H9 (cell line): ENCODE data around the gene TTC33. TPM values are rescaled to one million over a fixed set of nuclear protein-coding genes. Genes with fewer than 3 reads are reported as not detected.

ENCODE experiments used
- DNase-seq: peaks from one replicate; pipeline ENCODE4 v3.0.0-alpha.2; 2017
- H2AFZ ChIP-seq: one replicate; pipeline ENCODE4 v1.6.1; 2013; ENCODE audit warnings: mild to moderate bottlenecking, low read length, control low read depth, moderate library complexity
- H2AK5ac ChIP-seq: 2 replicates; pipeline ENCODE4 v1.6.1; 2013; ENCODE audit warnings: low read length, control low read depth, mixed read lengths; ENCODE audit not compliant: insufficient read length
- H2BK120ac ChIP-seq: one replicate; pipeline ENCODE4 v1.6.1; 2013; ENCODE audit warnings: low read depth, mild to moderate bottlenecking, low read length, control low read depth, inconsistent platforms; ENCODE audit not compliant: poor library complexity, severe bottlenecking
- H2BK12ac ChIP-seq: 2 replicates; pipeline ENCODE4 v1.6.1; 2013; ENCODE audit warnings: low read length, control low read depth, mixed read lengths, low read depth; ENCODE audit not compliant: insufficient read length
- H2BK15ac ChIP-seq: 2 replicates; pipeline ENCODE4 v1.6.1; 2013; ENCODE audit warnings: low read depth, low read length, control low read depth
- H2BK20ac ChIP-seq: one replicate; pipeline ENCODE4 v1.6.1; 2013; ENCODE audit warnings: low read depth, mild to moderate bottlenecking, low read length, control low read depth, inconsistent platforms; ENCODE audit not compliant: poor library complexity, severe bottlenecking
- H2BK5ac ChIP-seq: 2 replicates; pipeline ENCODE4 v1.6.1; 2013; ENCODE audit warnings: low read length, control low read depth, mixed read lengths; ENCODE audit not compliant: insufficient read length
- H3K14ac ChIP-seq: 2 replicates; pipeline ENCODE4 v1.6.1; 2013; ENCODE audit warnings: low read length, control low read depth; ENCODE audit not compliant: insufficient read depth
- H3K18ac ChIP-seq: 2 replicates; pipeline ENCODE4 v1.6.1; 2013; ENCODE audit warnings: low read depth, mild to moderate bottlenecking, mixed read lengths, low read length, control low read depth; ENCODE audit not compliant: insufficient read length
- H3K23ac ChIP-seq: 2 replicates; pipeline ENCODE4 v1.6.1; 2013; ENCODE audit warnings: low read length, control low read depth, mixed read lengths, low read depth; ENCODE audit not compliant: insufficient read length
- H3K23me2 ChIP-seq: 2 replicates; pipeline ENCODE4 v1.6.1; 2013; ENCODE audit warnings: low read depth, mild to moderate bottlenecking, mixed read lengths, low read length, control low read depth; ENCODE audit not compliant: insufficient read length, poor library complexity, severe bottlenecking
- H3K27ac ChIP-seq: 2 replicates; pipeline ENCODE4 v1.5.1; 2013; ENCODE audit warnings: low read length, control low read depth, mixed read lengths, low read depth; ENCODE audit not compliant: insufficient read length
- H3K27me3 ChIP-seq: 2 replicates; pipeline ENCODE4 v1.6.1; 2013; ENCODE audit warnings: low read length, control low read depth, inconsistent platforms; ENCODE audit not compliant: insufficient read depth
- H3K4ac ChIP-seq: 2 replicates; pipeline ENCODE4 v1.6.1; 2013; ENCODE audit warnings: low read depth, mild to moderate bottlenecking, control low read depth, inconsistent platforms, low read length, moderate library complexity
- H3K4me1 ChIP-seq: 2 replicates; pipeline ENCODE4 v1.6.1; 2013; ENCODE audit warnings: low read length, control low read depth, inconsistent platforms; ENCODE audit not compliant: insufficient read depth
- H3K4me2 ChIP-seq: 2 replicates; pipeline ENCODE4 v1.6.1; 2013; ENCODE audit warnings: low read length, control low read depth, mixed read lengths; ENCODE audit not compliant: insufficient read length, insufficient read depth
- H3K56ac ChIP-seq: 2 replicates; pipeline ENCODE4 v1.6.1; 2013; ENCODE audit warnings: low read depth, mild to moderate bottlenecking, mixed read lengths, low read length, control low read depth; ENCODE audit not compliant: insufficient read length
- H3K79me1 ChIP-seq: 2 replicates; pipeline ENCODE4 v1.6.1; 2013; ENCODE audit warnings: low read depth, mild to moderate bottlenecking, moderate library complexity, low read length, control low read depth, inconsistent platforms; ENCODE audit not compliant: insufficient read depth, poor library complexity, severe bottlenecking
- H3K79me2 ChIP-seq: 2 replicates; pipeline ENCODE4 v1.6.1; 2013; ENCODE audit warnings: low read length, control low read depth, inconsistent platforms; ENCODE audit not compliant: insufficient read depth
- H3K9ac ChIP-seq: 2 replicates; pipeline ENCODE4 v1.6.1; 2013; ENCODE audit warnings: low read length, control low read depth, mixed read lengths; ENCODE audit not compliant: insufficient read length; ENCODE audit errors: extremely low read depth
- H3K9me3 ChIP-seq: one replicate; pipeline ENCODE4 v1.6.1; 2013; ENCODE audit warnings: low read depth, low read length, inconsistent platforms; ENCODE audit not compliant: control insufficient read depth
- H3T11ph ChIP-seq: one replicate; pipeline ENCODE4 v1.6.1; 2013; ENCODE audit warnings: mild to moderate bottlenecking, low read length, control low read depth, inconsistent platforms
- H4K20me1 ChIP-seq: one replicate; pipeline ENCODE4 v1.6.1; 2013; ENCODE audit not compliant: control insufficient read depth, insufficient read length, insufficient read depth
- H4K5ac ChIP-seq: 2 replicates; pipeline ENCODE4 v1.6.1; 2013; ENCODE audit warnings: low read depth, mild to moderate bottlenecking, mixed read lengths, low read length, control low read depth; ENCODE audit not compliant: insufficient read length
- H4K8ac ChIP-seq: replicated peaks from 2 replicates; pipeline ENCODE4 v1.6.1; 2013; ENCODE audit warnings: low read length, control low read depth, mixed read lengths, low read depth; ENCODE audit not compliant: insufficient read length
- H4K91ac ChIP-seq: 2 replicates; pipeline ENCODE4 v1.6.1; 2013; ENCODE audit warnings: low read depth, mild to moderate bottlenecking, moderate library complexity, mixed read lengths, low read length, control low read depth; ENCODE audit not compliant: insufficient read length
- H3K27ac Mint-ChIP-seq, 3 experiments: 2 replicates in 2 of 3; 3 replicates in 1 of 3; pipeline ENCODE4 v1.8.0; 2020 to 2021; ENCODE audit warnings: mixed read lengths in 3 of 3, mild to moderate bottlenecking in 1 of 3, moderate library complexity in 1 of 3
- H3K27me3 Mint-ChIP-seq: 2 replicates; pipeline ENCODE4 v1.8.0; 2021; ENCODE audit warnings: low read depth, mild to moderate bottlenecking, moderate library complexity, mixed read lengths
- H3K36me3 Mint-ChIP-seq, 3 experiments: 2 replicates in 2 of 3; 3 replicates in 1 of 3; pipeline ENCODE4 v1.8.0; 2020 to 2021; ENCODE audit warnings: low read depth in 3 of 3, mixed read lengths in 3 of 3; ENCODE audit not compliant: insufficient read depth in 1 of 3
- H3K4me1 Mint-ChIP-seq, 2 experiments: 2 replicates each; pipeline ENCODE4 v1.8.0; 2020; ENCODE audit warnings: mixed read lengths in 2 of 2
- H3K4me3 Mint-ChIP-seq, 2 experiments: 2 replicates in 1 of 2; 3 replicates in 1 of 2; pipeline ENCODE4 v1.8.0; 2020 to 2021; ENCODE audit warnings: mild to moderate bottlenecking in 2 of 2, mixed read lengths in 2 of 2, moderate library complexity in 1 of 2
- H3K9me3 Mint-ChIP-seq, 2 experiments: 2 replicates in 1 of 2; 3 replicates in 1 of 2; pipeline ENCODE4 v1.8.0; 2020; ENCODE audit warnings: mild to moderate bottlenecking in 2 of 2, mixed read lengths in 2 of 2, moderate library complexity in 1 of 2
- WGBS: extraction: QIAGEN DNeasy Blood & Tissue Kit; methylation state at CpG from one replicate; pipeline ENCODE4 v1.1.7; 2013; ENCODE audit warnings: missing lambda C conversion rate, low lambda C conversion rate, mixed read lengths; ENCODE audit not compliant: insufficient read length; ENCODE audit errors: extremely low coverage; 5-methylcytosine and 5-hydroxymethylcytosine counted together
- total RNA-seq: library from RNA; stranded (reverse); gene quantifications from 2 replicates; pipeline ENCODE4 v1.2.1, GENCODE V29; 2021
- TF ChIP-seq, protein P1 (sequence below): fragments of 200-600 bp; sonication (generic); conservative IDR thresholded peaks from 3 replicates; pipeline ENCODE4 v1.8.0; 2021; ENCODE audit warnings: antibody characterized with exemption, mild to moderate bottlenecking

The TTC33 gene
- total RNA-seq, 1 experiment from 2014 or later: 7.3 TPM

DNA sequence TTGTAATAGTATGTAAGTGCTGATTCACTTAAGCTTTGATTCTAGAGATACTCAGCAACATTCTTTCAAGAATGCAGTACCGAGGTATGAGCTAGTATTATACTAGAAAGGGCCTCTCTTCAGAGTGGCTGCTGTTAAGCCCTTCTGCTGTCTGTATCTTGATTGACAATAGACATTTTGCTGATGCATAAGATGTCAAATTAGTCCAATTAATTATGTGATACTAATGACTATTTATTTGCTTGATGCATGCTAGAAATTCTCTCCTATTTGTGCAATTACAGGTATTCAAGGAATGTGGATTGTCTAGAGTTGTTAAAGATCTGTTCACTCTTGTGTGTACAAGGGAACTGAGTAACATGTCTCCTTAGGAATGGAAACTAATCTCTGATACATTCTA, 168.4 kb downstream of the TTC33 start:
- no CpG with 5 or more reads among the region's 1 CpG for WGBS
- no peak for DNase-seq
- H3K23ac ChIP-seq: no peak overlapping the region
- no peak overlapping the region for H2BK15ac ChIP-seq
- no peak overlapping the region for H3K27ac ChIP-seq
- H3K4me3 Mint-ChIP-seq: no peak overlapping the region
- H3K14ac ChIP-seq: no peak overlapping the region
- H3K56ac ChIP-seq: no peak overlapping the region
- H3K4me2 ChIP-seq: no peak overlapping the region
- H2BK20ac ChIP-seq: no peak overlapping the region
- H3K27ac Mint-ChIP-seq: no peak overlapping the region
- no peak overlapping the region for H3K18ac ChIP-seq
- H2BK12ac ChIP-seq: no peak overlapping the region
- no peaks in the 10 kb centered on the region for H3K79me2 ChIP-seq
- H2BK5ac ChIP-seq: no peak overlapping the region
- H2BK120ac ChIP-seq: no peak overlapping the region
- H3K27me3 Mint-ChIP-seq: no peaks in the 10 kb centered on the region
- H3K4ac ChIP-seq: no peak overlapping the region
- H3K27me3 ChIP-seq: no peaks in the 10 kb centered on the region
- H3K36me3 Mint-ChIP-seq: no peaks in the 10 kb centered on the region
- H2AK5ac ChIP-seq: no peak overlapping the region
- H3K4me1 ChIP-seq: no peaks in the 10 kb centered on the region
- H3K4me1 Mint-ChIP-seq: no peaks in the 10 kb centered on the region
- no peaks in the 10 kb centered on the region for H3K9me3 Mint-ChIP-seq
- H3K9ac ChIP-seq: no peak overlapping the region
- no peak overlapping the region for H4K8ac ChIP-seq
- no peak overlapping the region for H3T11ph ChIP-seq
- TF ChIP-seq, protein P1, sequence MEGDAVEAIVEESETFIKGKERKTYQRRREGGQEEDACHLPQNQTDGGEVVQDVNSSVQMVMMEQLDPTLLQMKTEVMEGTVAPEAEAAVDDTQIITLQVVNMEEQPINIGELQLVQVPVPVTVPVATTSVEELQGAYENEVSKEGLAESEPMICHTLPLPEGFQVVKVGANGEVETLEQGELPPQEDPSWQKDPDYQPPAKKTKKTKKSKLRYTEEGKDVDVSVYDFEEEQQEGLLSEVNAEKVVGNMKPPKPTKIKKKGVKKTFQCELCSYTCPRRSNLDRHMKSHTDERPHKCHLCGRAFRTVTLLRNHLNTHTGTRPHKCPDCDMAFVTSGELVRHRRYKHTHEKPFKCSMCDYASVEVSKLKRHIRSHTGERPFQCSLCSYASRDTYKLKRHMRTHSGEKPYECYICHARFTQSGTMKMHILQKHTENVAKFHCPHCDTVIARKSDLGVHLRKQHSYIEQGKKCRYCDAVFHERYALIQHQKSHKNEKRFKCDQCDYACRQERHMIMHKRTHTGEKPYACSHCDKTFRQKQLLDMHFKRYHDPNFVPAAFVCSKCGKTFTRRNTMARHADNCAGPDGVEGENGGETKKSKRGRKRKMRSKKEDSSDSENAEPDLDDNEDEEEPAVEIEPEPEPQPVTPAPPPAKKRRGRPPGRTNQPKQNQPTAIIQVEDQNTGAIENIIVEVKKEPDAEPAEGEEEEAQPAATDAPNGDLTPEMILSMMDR: no peak
- H3K79me1 ChIP-seq: no peaks in the 10 kb centered on the region
- no peaks in the 10 kb centered on the region for H4K20me1 ChIP-seq
- no peak overlapping the region for H4K91ac ChIP-seq
- H2AFZ ChIP-seq: no peak overlapping the region
- no peak overlapping the region for H4K5ac ChIP-seq
- H3K23me2 ChIP-seq: no peaks in the 10 kb centered on the region
- H3K9me3 ChIP-seq: no peaks in the 10 kb centered on the region
